Thymus (tissue), 11 donors: Measurements from ENCODE around the gene MTM1. TPM values are rescaled to one million over a fixed set of nuclear protein-coding genes. Genes with fewer than 3 reads are reported as not detected.

Experiments
- DNase-seq, 9 donors: peaks; one replicate each; pipeline ENCODE4 v3.0.0-alpha.2; 2013; ENCODE audit warnings: low spot score in 9 of 9, low read depth in 6 of 9, missing footprints in 1 of 9
- H3K27ac ChIP-seq, 2 donors: one replicate each; pipeline ENCODE4 v1.5.1; 2013; ENCODE audit warnings: control low read depth in 1 of 2, low read depth in 1 of 2, low read length in 1 of 2, mild to moderate bottlenecking in 1 of 2, moderate library complexity in 1 of 2
- H3K27me3 ChIP-seq, 2 donors: one replicate each; pipeline ENCODE4 v1.5.1; 2013; ENCODE audit warnings: low read length in 1 of 2; ENCODE audit not compliant: control insufficient read depth in 2 of 2, insufficient read depth in 1 of 2
- H3K36me3 ChIP-seq, 2 donors: one replicate each; pipeline ENCODE4 v1.5.1; 2013; ENCODE audit warnings: low read length in 1 of 2, mild to moderate bottlenecking in 1 of 2, moderate library complexity in 1 of 2; ENCODE audit not compliant: control insufficient read depth in 2 of 2, insufficient read depth in 2 of 2
- H3K4me1 ChIP-seq, 2 donors: one replicate each; pipeline ENCODE4 v1.5.1; 2013; ENCODE audit warnings: low read length in 2 of 2; ENCODE audit not compliant: control insufficient read depth in 2 of 2, insufficient read depth in 2 of 2
- H3K4me3 ChIP-seq, 2 donors: one replicate each; pipeline ENCODE4 v1.5.1; 2013; ENCODE audit warnings: low read length in 2 of 2, control low read depth in 1 of 2, mild to moderate bottlenecking in 1 of 2
- H3K9me3 ChIP-seq, 2 donors: one replicate each; pipeline ENCODE4 v1.5.1; 2013; ENCODE audit warnings: low read length in 1 of 2, mild to moderate bottlenecking in 1 of 2; ENCODE audit not compliant: control insufficient read depth in 2 of 2, insufficient read depth in 1 of 2
- WGBS: extraction: QIAGEN DNeasy Blood & Tissue Kit; methylation state at CpG from one replicate; pipeline ENCODE4 v1.1.7; 2013; 5-methylcytosine and 5-hydroxymethylcytosine counted together
- polyA plus RNA-seq: library from polyadenylated mRNA; stranded (reverse); fragments of 200-250 nt; gene quantifications from one replicate; pipeline ENCODE4 v1.2.3, GENCODE V29; 2013
- total RNA-seq: library from RNA; stranded (reverse); fragments of 120-200 nt; gene quantifications from one replicate; pipeline ENCODE4 v1.2.4, GENCODE V29; 2013
- donor health status: healthy.

MTM1 gene
- total and polyA plus RNA-seq, 2 donors = 8.9 to 10.8 TPM

GRCh38 chrX:150698981-150699380 lies 130.6 kb downstream of the MTM1 start:
- peaks cover 7 to 37% of the 10 kb centered on the region in 2 donors for H3K4me1 ChIP-seq
- H3K27ac ChIP-seq = no peak overlapping the region
- WGBS = 85% methylated on average over 2 of the region's 2 CpGs
- no peak overlapping the region for H3K4me3 ChIP-seq
- no peaks in the 10 kb centered on the region for H3K9me3 ChIP-seq
- no peak for DNase-seq
- H3K27me3 ChIP-seq = no peaks in the 10 kb centered on the region
- H3K36me3 ChIP-seq = peaks cover 0 to 4% of the 10 kb centered on the region in 2 donors

- no peak overlapping the region for H3K4me3 ChIP-seq
- peaks cover 7 to 26% of the 10 kb centered on the region in 2 donors for H3K4me1 ChIP-seq
- no peaks in the 10 kb centered on the region for H3K9me3 ChIP-seq
- peaks cover 0 to 9% of the 10 kb centered on the region in 2 donors for H3K36me3 ChIP-seq
- H3K27me3 ChIP-seq = no peaks in the 10 kb centered on the region
- no peak for DNase-seq
- no peak overlapping the region for H3K27ac ChIP-seq
Measured at GRCh38 chrX:150700107-150700506, 131.7 kb downstream of the MTM1 start.

- no peaks in the 10 kb centered on the region for H3K27me3 ChIP-seq
- H3K4me3 ChIP-seq = no peak overlapping the region
- DNase-seq = no peak
- no peak overlapping the region for H3K27ac ChIP-seq
- H3K36me3 ChIP-seq = peaks cover 0 to 17% of the 10 kb centered on the region in 2 donors
- WGBS = 100% methylated on average over 1 of the region's 1 CpG
- H3K4me1 ChIP-seq = peaks cover 7 to 14% of the 10 kb centered on the region in 2 donors
- no peaks in the 10 kb centered on the region for H3K9me3 ChIP-seq
Measured at GRCh38 chrX:150701377-150701776, 133.0 kb downstream of the MTM1 start.

- no peaks in the 10 kb centered on the region for H3K27me3 ChIP-seq
- H3K4me3 ChIP-seq = no peak overlapping the region
- no peak for DNase-seq
- WGBS = 100% methylated on average over 1 of the region's 1 CpG
- no peak overlapping the region for H3K27ac ChIP-seq
- no peaks in the 10 kb centered on the region for H3K4me1 ChIP-seq
- H3K9me3 ChIP-seq = no peaks in the 10 kb centered on the region
- peaks cover 0 to 17% of the 10 kb centered on the region in 2 donors for H3K36me3 ChIP-seq
Measured at GRCh38 chrX:150702966-150703694, 134.7 kb downstream of the MTM1 start.

- no peak overlapping the region for H3K27ac ChIP-seq
- H3K36me3 ChIP-seq = peaks cover 0 to 17% of the 10 kb centered on the region in 2 donors
- H3K27me3 ChIP-seq = no peaks in the 10 kb centered on the region
- H3K4me3 ChIP-seq = no peak overlapping the region
- no peaks in the 10 kb centered on the region for H3K9me3 ChIP-seq
- H3K4me1 ChIP-seq = no peaks in the 10 kb centered on the region
- DNase-seq = no peak
Measured at GRCh38 chrX:150703695-150703974, 135.2 kb downstream of the MTM1 start.

GRCh38 chrX:150704030-150704613 lies 135.7 kb downstream of the MTM1 start:
- no peak overlapping the region for H3K27ac ChIP-seq
- H3K9me3 ChIP-seq = no peaks in the 10 kb centered on the region
- DNase-seq = no peak
- WGBS = 94% methylated on average over 3 of the region's 3 CpGs
- H3K4me3 ChIP-seq = no peak overlapping the region
- peaks cover 0 to 21% of the 10 kb centered on the region in 2 donors for H3K36me3 ChIP-seq
- H3K4me1 ChIP-seq = no peaks in the 10 kb centered on the region
- no peaks in the 10 kb centered on the region for H3K27me3 ChIP-seq

GRCh38 chrX:150712619-150713018 lies 144.2 kb downstream of the MTM1 start:
- Histone ChIP-seq H3K27ac (no peak overlapping the region), H3K27me3 (no peaks in the 10 kb centered on the region), H3K4me1 (no peaks in the 10 kb centered on the region), H3K36me3 (peaks cover 0 to 7% of the 10 kb centered on the region in 2 donors), H3K4me3 (no peak overlapping the region), H3K9me3 (no peaks in the 10 kb centered on the region)
- DNase-seq = no peak

GRCh38 chrX:150715184-150715583 lies 146.8 kb downstream of the MTM1 start:
- peaks cover 0 to 19% of the 10 kb centered on the region in 2 donors for H3K36me3 ChIP-seq
- no peaks in the 10 kb centered on the region for H3K27me3 ChIP-seq
- no peak overlapping the region for H3K27ac ChIP-seq
- H3K9me3 ChIP-seq = no peaks in the 10 kb centered on the region
- no peak for DNase-seq
- over 99% methylated on average over 3 of the region's 3 CpGs for WGBS
- H3K4me1 ChIP-seq = no peaks in the 10 kb centered on the region
- H3K4me3 ChIP-seq = no peak overlapping the region

GRCh38 chrX:150719621-150720020 lies 151.2 kb downstream of the MTM1 start:
- DNase-seq = no peak
- Histone ChIP-seq H3K9me3 (no peaks in the 10 kb centered on the region), H3K4me3 (no peak overlapping the region), H3K27me3 (no peaks in the 10 kb centered on the region), H3K36me3 (peaks cover 0 to 19% of the 10 kb centered on the region in 2 donors), H3K27ac (no peak overlapping the region), H3K4me1 (no peaks in the 10 kb centered on the region)
- 98% methylated on average over 4 of the region's 4 CpGs for WGBS
